ENCODE data around the gene TEKT3.

TEKT3 gene

GRCh38 chr17:15341385-15341849 is at the start of gene TEKT3:
Gene TEKT3, minus strand, starts transcription at chr17:15341597. Its CDS starts 10,012 bp downstream, at chr17:15331585.
- H3K4me3 ChIP-seq (ENCODE audit: low read depth, low read length) = peak within 1 kb of the TSS; percentile 43
- no peak for TF ChIP-seq CTCF (IDR thresholded peaks at IDR 0.05; ENCODE audit: low read depth, low read length)
- in situ Hi-C loops (cut with HindIII; ENCODE audit: low sequenced_read_pairs) = no loop called here
- DNase-seq (ENCODE audit: low read depth, low spot score) = peak; percentile 73

- TF ChIP-seq CTCF (IDR thresholded peaks at IDR 0.05; ENCODE audit: low read depth, low read length) = no peak
- in situ Hi-C loops (cut with HindIII; ENCODE audit: low sequenced_read_pairs) = no loop called here
- H3K4me3 ChIP-seq (ENCODE audit: low read depth, low read length) = no peak overlapping the region
- no peak for DNase-seq (ENCODE audit: low read depth, low spot score)
Observed at GRCh38 chr17:15388356-15389041, 47.1 kb upstream of the TEKT3 start.

- H3K4me3 ChIP-seq (ENCODE audit: low read depth, low read length) = no peak overlapping the region
- in situ Hi-C loops (cut with HindIII; ENCODE audit: low sequenced_read_pairs) = no loop called here
- DNase-seq (ENCODE audit: low read depth, low spot score) = no peak
- no peak for TF ChIP-seq CTCF (IDR thresholded peaks at IDR 0.05; ENCODE audit: low read depth, low read length)
Observed at GRCh38 chr17:15386083-15386482, 44.7 kb upstream of the TEKT3 start.

GRCh38 chr17:15385305-15385704 is 43.9 kb upstream of the TEKT3 start:
- no peak overlapping the region for H3K4me3 ChIP-seq (ENCODE audit: low read depth, low read length)
- no peak for DNase-seq (ENCODE audit: low read depth, low spot score)
- TF ChIP-seq CTCF (IDR thresholded peaks at IDR 0.05; ENCODE audit: low read depth, low read length) = no peak
- in situ Hi-C loops (cut with HindIII; ENCODE audit: low sequenced_read_pairs) = no loop called here

- in situ Hi-C loops (cut with HindIII; ENCODE audit: low sequenced_read_pairs) = no loop called here
- TF ChIP-seq CTCF (IDR thresholded peaks at IDR 0.05; ENCODE audit: low read depth, low read length) = no peak
- DNase-seq (ENCODE audit: low read depth, low spot score) = no peak
- no peak overlapping the region for H3K4me3 ChIP-seq (ENCODE audit: low read depth, low read length)
Observed at GRCh38 chr17:15384142-15384787, 42.9 kb upstream of the TEKT3 start.

- no peak for DNase-seq (ENCODE audit: low read depth, low spot score)
- TF ChIP-seq CTCF (IDR thresholded peaks at IDR 0.05; ENCODE audit: low read depth, low read length) = no peak
- no peak overlapping the region for H3K4me3 ChIP-seq (ENCODE audit: low read depth, low read length)
- in situ Hi-C loops (cut with HindIII; ENCODE audit: low sequenced_read_pairs) = no loop called here
Observed at GRCh38 chr17:15382914-15383313, 41.5 kb upstream of the TEKT3 start.
